Measurements from ENCODE around the gene LBH.
A peak's percentile ranks its signal among the peaks of the same experiment; 100 is the strongest.

LBH gene

DNA sequence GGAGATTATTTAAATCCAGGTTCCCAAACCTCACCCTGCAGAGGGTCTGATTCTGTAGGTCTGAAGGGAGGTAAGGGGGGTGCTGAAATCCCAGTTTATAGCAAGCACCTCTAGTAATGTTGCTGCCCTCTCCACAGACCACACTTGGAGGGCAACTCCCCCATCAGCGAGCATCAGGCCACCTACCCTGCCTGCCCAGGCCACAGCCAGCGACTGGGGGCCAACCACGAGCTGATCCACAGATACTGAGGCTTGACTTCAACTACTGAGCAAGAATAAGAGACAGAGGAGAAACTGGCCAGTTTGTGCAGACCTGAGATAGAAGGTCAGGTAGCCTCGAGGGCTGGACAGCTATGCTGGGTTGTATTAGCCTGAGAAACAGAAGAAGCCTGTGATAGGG is 36.3 kb upstream of the LBH start:
- DNase-seq (ENCODE audit: insufficient read length, low spot score) (no peak), FAIRE-seq (no peak)
- TF ChIP-seq POLR2A (IDR thresholded peaks at IDR 0.05; ENCODE audit: low read depth, low read length) (no peak), POU2F2 (IDR thresholded peaks at IDR 0.05; ENCODE audit: low read depth, low read length) (no peak), PAX5 (IDR thresholded peaks at IDR 0.05; ENCODE audit: insufficient read depth, low read length, severe bottlenecking) (no peak)

DNA sequence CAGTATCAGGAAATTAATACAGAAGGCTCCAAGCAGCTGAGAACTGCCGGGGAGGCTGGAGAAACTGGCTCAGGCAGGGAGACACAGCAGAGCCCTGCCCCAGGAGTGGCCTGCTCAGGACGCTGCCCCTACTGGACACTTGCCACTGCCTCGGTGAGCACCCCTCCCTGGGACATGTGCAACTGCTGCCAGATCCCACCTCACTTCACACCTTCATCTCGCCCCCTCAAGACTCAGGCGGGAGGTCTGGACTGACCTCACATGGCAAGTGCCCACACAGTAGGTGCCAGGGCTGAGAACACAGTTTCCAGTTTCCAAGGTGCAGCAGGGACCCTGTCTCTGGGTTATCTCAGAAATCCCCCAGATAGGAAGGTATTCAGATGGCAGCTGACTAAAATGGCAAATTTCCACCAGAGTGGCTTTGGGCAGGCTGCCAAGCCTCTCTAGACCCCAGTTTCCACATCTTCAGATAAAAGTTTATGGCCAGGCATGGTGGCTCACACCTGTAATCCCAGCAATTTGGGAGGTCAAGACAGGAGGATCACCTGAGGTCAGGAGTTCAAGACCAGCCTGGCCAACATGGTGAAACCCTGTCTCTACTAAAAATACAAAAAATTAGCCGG is 33.7 kb upstream of the LBH start:
- no peak for FAIRE-seq
- DNase-seq (ENCODE audit: insufficient read length, low spot score): no peak

DNA sequence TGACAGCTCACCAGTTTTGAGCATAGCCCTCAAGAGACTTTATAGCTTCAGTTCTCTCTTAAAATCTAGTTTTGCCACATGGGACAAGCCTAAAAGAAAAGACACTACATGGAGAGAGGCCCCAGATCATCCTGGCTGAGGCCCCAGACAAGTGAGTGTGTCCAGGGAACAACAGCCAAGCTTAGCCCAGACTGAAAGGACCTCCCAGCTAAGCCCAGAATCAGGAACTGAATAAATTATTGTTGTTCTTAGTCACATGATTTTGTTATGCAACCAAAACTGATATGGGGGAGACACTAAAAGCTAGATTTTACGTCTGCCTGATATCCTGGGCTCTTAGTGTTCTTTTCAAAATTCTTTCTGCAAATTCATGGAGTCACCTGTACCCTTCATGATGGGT is 29.3 kb upstream of the LBH start:
- FAIRE-seq: no peak
- no peak for TF ChIP-seq POLR2AphosphoS5 (IDR thresholded peaks at IDR 0.05; ENCODE audit: low read depth, low read length)
- no peak for TF ChIP-seq TAF1 (IDR thresholded peaks at IDR 0.05; ENCODE audit: low read depth, low read length)
- no peak for TF ChIP-seq POU2F2 (IDR thresholded peaks at IDR 0.05; ENCODE audit: low read depth, low read length)
- TF ChIP-seq SPI1 (IDR thresholded peaks at IDR 0.05; ENCODE audit: low read depth, low read length): no peak
- no peak for TF ChIP-seq PAX5 (IDR thresholded peaks at IDR 0.05; ENCODE audit: insufficient read depth, low read length, severe bottlenecking)
- no peak for TF ChIP-seq POLR2A (IDR thresholded peaks at IDR 0.05; ENCODE audit: low read depth, low read length)
- DNase-seq (ENCODE audit: insufficient read length, low spot score): no peak

More for the DNA sequence above, 33.7 kb upstream of the LBH start:
- TF ChIP-seq SPI1 (IDR thresholded peaks at IDR 0.05; ENCODE audit: low read depth, low read length) (no peak), TAF1 (IDR thresholded peaks at IDR 0.05; ENCODE audit: low read depth, low read length) (no peak), POLR2A (IDR thresholded peaks at IDR 0.05; ENCODE audit: low read depth, low read length) (no peak), POLR2AphosphoS5 (IDR thresholded peaks at IDR 0.05; ENCODE audit: low read depth, low read length) (no peak), PAX5 (IDR thresholded peaks at IDR 0.05; ENCODE audit: insufficient read depth, low read length, severe bottlenecking) (no peak), POU2F2 (IDR thresholded peaks at IDR 0.05; ENCODE audit: low read depth, low read length) (no peak)

DNA sequence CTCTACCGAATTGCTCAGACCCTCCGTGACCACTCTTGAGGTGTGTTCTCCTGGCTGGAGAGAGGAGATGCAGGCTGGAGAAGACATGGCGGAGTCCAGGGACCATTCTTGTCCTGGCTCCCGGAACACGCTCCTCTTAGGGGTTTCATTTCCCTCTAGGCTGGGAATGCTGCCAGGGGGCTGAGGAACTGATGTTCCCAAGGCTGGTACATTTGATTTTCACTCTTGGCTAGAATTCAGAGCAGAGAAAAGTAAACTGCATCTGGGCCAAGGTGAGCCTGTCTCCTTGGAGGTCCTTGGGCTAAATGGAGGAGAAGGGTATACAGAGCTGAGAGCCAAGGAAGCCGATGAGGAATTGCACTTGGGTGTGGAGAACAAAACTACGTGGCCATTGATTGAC is 28.2 kb upstream of the LBH start:
- DNase-seq (ENCODE audit: insufficient read length, low spot score) (no peak), FAIRE-seq (no peak)
- no peak for TF ChIP-seq PAX5 (IDR thresholded peaks at IDR 0.05; ENCODE audit: insufficient read depth, low read length, severe bottlenecking)
- TF ChIP-seq POU2F2 (IDR thresholded peaks at IDR 0.05; ENCODE audit: low read depth, low read length): no peak
- no peak for TF ChIP-seq SPI1 (IDR thresholded peaks at IDR 0.05; ENCODE audit: low read depth, low read length)
- no peak for TF ChIP-seq POLR2A (IDR thresholded peaks at IDR 0.05; ENCODE audit: low read depth, low read length)
- no peak for TF ChIP-seq TAF1 (IDR thresholded peaks at IDR 0.05; ENCODE audit: low read depth, low read length)
- TF ChIP-seq POLR2AphosphoS5 (IDR thresholded peaks at IDR 0.05; ENCODE audit: low read depth, low read length): no peak

DNA sequence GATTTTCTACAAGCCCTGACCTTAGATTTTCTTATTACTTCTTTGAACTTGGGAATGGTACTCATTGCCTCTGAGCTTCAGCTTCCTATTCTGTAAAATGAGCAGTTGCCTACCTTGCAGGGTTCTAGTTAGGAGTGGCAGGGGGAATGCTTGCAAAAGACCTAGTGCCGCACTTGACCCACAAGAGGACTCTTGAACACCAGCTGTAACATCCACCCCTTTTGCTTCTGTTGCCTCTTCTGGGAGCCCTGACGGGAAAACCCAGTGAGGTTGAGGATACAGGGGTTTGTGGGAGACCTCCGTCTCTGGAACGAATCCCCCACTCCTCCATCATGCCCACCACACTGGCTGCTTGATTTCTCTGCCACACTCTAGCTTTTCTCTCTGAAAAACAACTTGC is 27.1 kb upstream of the LBH start:
- no peak for DNase-seq (ENCODE audit: insufficient read length, low spot score)
- TF ChIP-seq SPI1 (IDR thresholded peaks at IDR 0.05; ENCODE audit: low read depth, low read length) (no peak), PAX5 (IDR thresholded peaks at IDR 0.05; ENCODE audit: insufficient read depth, low read length, severe bottlenecking) (no peak), POLR2AphosphoS5 (IDR thresholded peaks at IDR 0.05; ENCODE audit: low read depth, low read length) (no peak), TAF1 (IDR thresholded peaks at IDR 0.05; ENCODE audit: low read depth, low read length) (no peak), POU2F2 (IDR thresholded peaks at IDR 0.05; ENCODE audit: low read depth, low read length) (no peak), POLR2A (IDR thresholded peaks at IDR 0.05; ENCODE audit: low read depth, low read length) (no peak)
- no peak for FAIRE-seq

DNA sequence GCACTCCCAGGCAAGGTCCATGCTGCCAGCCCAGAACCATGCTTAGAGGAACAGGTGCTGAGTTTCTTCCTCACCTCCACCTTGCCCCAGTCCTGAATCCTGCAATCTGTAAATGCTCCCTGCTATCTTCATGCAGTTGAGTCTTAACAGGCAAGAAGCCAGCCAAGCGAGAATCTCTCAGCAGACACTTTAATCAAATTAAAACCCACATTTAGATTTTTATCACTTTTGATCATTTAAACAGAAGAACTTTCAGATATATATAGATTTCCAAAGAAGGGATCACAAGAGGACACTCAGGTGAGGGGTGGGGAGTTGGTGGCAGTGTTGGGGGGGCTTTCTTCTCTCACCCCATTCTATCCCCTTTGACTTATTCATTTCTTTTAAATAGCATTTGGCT is 25.9 kb upstream of the LBH start:
- FAIRE-seq (no peak), DNase-seq (ENCODE audit: insufficient read length, low spot score) (no peak)
- TF ChIP-seq POLR2AphosphoS5 (IDR thresholded peaks at IDR 0.05; ENCODE audit: low read depth, low read length) (no peak), PAX5 (IDR thresholded peaks at IDR 0.05; ENCODE audit: insufficient read depth, low read length, severe bottlenecking) (no peak), TAF1 (IDR thresholded peaks at IDR 0.05; ENCODE audit: low read depth, low read length) (no peak), SPI1 (IDR thresholded peaks at IDR 0.05; ENCODE audit: low read depth, low read length) (no peak), POLR2A (IDR thresholded peaks at IDR 0.05; ENCODE audit: low read depth, low read length) (no peak), POU2F2 (IDR thresholded peaks at IDR 0.05; ENCODE audit: low read depth, low read length) (no peak)

- no peak for DNase-seq (ENCODE audit: insufficient read length, low spot score)
- TF ChIP-seq POLR2A (IDR thresholded peaks at IDR 0.05; ENCODE audit: low read depth, low read length): no peak
- no peak for TF ChIP-seq POLR2AphosphoS5 (IDR thresholded peaks at IDR 0.05; ENCODE audit: low read depth, low read length)
- TF ChIP-seq TAF1 (IDR thresholded peaks at IDR 0.05; ENCODE audit: low read depth, low read length): no peak
- no peak for FAIRE-seq
Measured at GRCh38 chr2:30206461-30207430, 24.6 kb upstream of the LBH start.

GRCh38 chr2:30208453-30208852 is 22.9 kb upstream of the LBH start:
- FAIRE-seq (peak; percentile 64), DNase-seq (ENCODE audit: insufficient read length, low spot score) (no peak)
- TF ChIP-seq POLR2AphosphoS5 (IDR thresholded peaks at IDR 0.05; ENCODE audit: low read depth, low read length) (no peak), SPI1 (IDR thresholded peaks at IDR 0.05; ENCODE audit: low read depth, low read length) (no peak)

DNA sequence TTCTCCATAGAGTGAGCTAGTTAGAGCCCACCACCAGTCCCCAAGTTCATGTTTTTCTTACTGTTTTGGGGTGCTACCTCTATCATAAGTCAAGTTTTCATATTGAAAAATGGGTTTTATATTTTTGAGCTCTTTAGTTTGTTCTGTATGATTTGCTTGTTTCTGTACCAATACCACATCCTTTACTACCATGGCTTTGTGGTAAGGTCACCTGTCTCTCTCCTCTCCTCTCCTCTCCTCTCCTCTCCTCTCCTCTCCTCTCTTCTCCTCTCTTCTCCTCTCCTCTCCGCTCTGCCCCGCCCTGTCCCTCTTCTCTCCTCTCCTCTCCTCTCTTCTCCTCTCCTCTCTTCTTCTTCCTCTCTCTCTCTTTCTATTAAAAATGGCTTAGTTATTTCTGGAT is 22.1 kb upstream of the LBH start:
- FAIRE-seq (no peak), DNase-seq (ENCODE audit: insufficient read length, low spot score) (no peak)
- TF ChIP-seq PAX5 (IDR thresholded peaks at IDR 0.05; ENCODE audit: insufficient read depth, low read length, severe bottlenecking) (no peak), POU2F2 (IDR thresholded peaks at IDR 0.05; ENCODE audit: low read depth, low read length) (no peak), POLR2A (IDR thresholded peaks at IDR 0.05; ENCODE audit: low read depth, low read length) (no peak), POLR2AphosphoS5 (IDR thresholded peaks at IDR 0.05; ENCODE audit: low read depth, low read length) (no peak), SPI1 (IDR thresholded peaks at IDR 0.05; ENCODE audit: low read depth, low read length) (no peak), TAF1 (IDR thresholded peaks at IDR 0.05; ENCODE audit: low read depth, low read length) (no peak)

DNA sequence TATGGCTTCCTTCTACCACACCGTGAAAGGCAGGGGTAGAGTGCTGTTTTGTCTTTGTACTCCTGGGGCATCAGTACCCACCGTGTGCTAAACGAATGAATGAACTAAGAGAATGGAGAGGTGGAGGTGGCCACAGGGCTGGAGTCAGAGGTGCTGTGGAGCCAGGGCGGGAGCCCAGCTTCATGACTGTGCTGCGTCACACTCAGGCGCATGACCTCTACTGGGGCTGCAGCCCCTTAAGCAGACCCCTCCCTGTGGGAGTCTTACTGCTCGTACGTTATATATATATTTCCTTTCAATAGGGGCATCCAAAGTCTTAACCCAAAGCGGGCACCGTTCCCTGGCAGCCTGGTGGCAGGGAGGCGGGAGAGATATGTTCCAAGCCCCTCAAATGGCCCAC is 18.0 kb upstream of the LBH start:
- FAIRE-seq (no peak), DNase-seq (ENCODE audit: insufficient read length, low spot score) (no peak)
- TF ChIP-seq SPI1 (IDR thresholded peaks at IDR 0.05; ENCODE audit: low read depth, low read length) (no peak), POLR2AphosphoS5 (IDR thresholded peaks at IDR 0.05; ENCODE audit: low read depth, low read length) (no peak), POLR2A (IDR thresholded peaks at IDR 0.05; ENCODE audit: low read depth, low read length) (no peak), POU2F2 (IDR thresholded peaks at IDR 0.05; ENCODE audit: low read depth, low read length) (no peak), TAF1 (IDR thresholded peaks at IDR 0.05; ENCODE audit: low read depth, low read length) (no peak), PAX5 (IDR thresholded peaks at IDR 0.05; ENCODE audit: insufficient read depth, low read length, severe bottlenecking) (no peak)

All from GM12891 (cell line).